ENCODE measurements around the gene DAB2IP. TPM values are rescaled to one million over a fixed set of nuclear protein-coding genes. Genes with fewer than 3 reads are reported as not detected.

Gene DAB2IP
- total and polyA plus RNA-seq, 4 donors = 19.4 to 75.0 (median 28.7) TPM

DNA sequence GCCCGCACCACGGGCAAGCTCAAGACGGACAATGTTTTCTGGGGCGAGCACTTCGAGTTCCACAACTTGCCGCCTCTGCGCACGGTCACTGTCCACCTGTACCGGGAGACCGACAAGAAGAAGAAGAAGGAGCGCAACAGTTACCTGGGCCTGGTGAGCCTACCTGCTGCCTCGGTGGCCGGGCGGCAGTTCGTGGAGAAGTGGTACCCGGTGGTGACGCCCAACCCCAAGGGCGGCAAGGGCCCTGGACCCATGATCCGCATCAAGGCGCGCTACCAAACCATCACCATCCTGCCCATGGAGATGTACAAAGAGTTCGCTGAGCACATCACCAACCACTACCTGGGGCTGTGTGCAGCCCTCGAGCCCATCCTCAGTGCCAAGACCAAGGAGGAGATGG is 108.6 kb downstream of the DAB2IP start:
- no peak for ATAC-seq (ENCODE audit: insufficient read depth, low FRiP score)
- DNase-seq = no peak
- no peak overlapping the region for H3K9ac ChIP-seq (ENCODE audit: insufficient read depth in 1 of 2, low read length in 2 of 2)
- peaks cover 5 to 47% (median 32%) of the 10 kb centered on the region in 4 donors for H3K36me3 ChIP-seq (ENCODE audit: control insufficient read depth in 4 of 4, insufficient read depth in 4 of 4, low read length in 4 of 4)
- no peak for TF ChIP-seq CTCF (IDR thresholded peaks at IDR 0.05; ENCODE audit: control extremely low read depth, extremely low read depth)
- H3K4me3 ChIP-seq = no peak overlapping the region
- WGBS, 2 donors = 95 to 99% methylated on average over 23 of the region's 23 CpGs
- no peak overlapping the region for H3K27ac ChIP-seq (ENCODE audit: low read depth in 1 of 2, low read length in 1 of 2)
- peaks cover 0 to 12% (median 5%) of the 10 kb centered on the region in 5 donors for H3K4me1 ChIP-seq (ENCODE audit: control insufficient read depth in 5 of 5, insufficient read depth in 5 of 5, low read length in 5 of 5)
- no peaks in the 10 kb centered on the region for H3K27me3 ChIP-seq (ENCODE audit: control insufficient read depth in 3 of 3, insufficient read depth in 3 of 3, low read length in 2 of 3)
- H3K9me3 ChIP-seq (ENCODE audit: control insufficient read depth in 4 of 4, insufficient read depth in 3 of 4, low read length in 3 of 4) = no peaks in the 10 kb centered on the region

GRCh38 chr9:121760571-121760970 is 109.1 kb downstream of the DAB2IP start:
- ATAC-seq (ENCODE audit: insufficient read depth, low FRiP score) (no peak), DNase-seq (no peak)
- peaks cover 5 to 48% (median 32%) of the 10 kb centered on the region in 4 donors for H3K36me3 ChIP-seq (ENCODE audit: control insufficient read depth in 4 of 4, insufficient read depth in 4 of 4, low read length in 4 of 4)

GRCh38 chr9:121763131-121763530 is 111.7 kb downstream of the DAB2IP start:
- no peak for DNase-seq
- Histone ChIP-seq H3K27ac (ENCODE audit: low read depth in 1 of 2, low read length in 1 of 2) (no peak overlapping the region), H3K4me3 (no peak overlapping the region), H3K36me3 (ENCODE audit: control insufficient read depth in 4 of 4, insufficient read depth in 4 of 4, low read length in 4 of 4) (peaks cover 5 to 63% (median 39%) of the 10 kb centered on the region in 4 donors), H3K9ac (ENCODE audit: insufficient read depth in 1 of 2, low read length in 2 of 2) (no peak overlapping the region), H3K27me3 (ENCODE audit: control insufficient read depth in 3 of 3, insufficient read depth in 3 of 3, low read length in 2 of 3) (no peaks in the 10 kb centered on the region), H3K9me3 (ENCODE audit: control insufficient read depth in 4 of 4, insufficient read depth in 3 of 4, low read length in 3 of 4) (no peaks in the 10 kb centered on the region), H3K4me1 (ENCODE audit: control insufficient read depth in 5 of 5, insufficient read depth in 5 of 5, low read length in 5 of 5) (peaks cover 0 to 13% (median 0%) of the 10 kb centered on the region in 5 donors)
- TF ChIP-seq CTCF (IDR thresholded peaks at IDR 0.05; ENCODE audit: control extremely low read depth, extremely low read depth) = no peak
- no peak for ATAC-seq (ENCODE audit: insufficient read depth, low FRiP score)
- 93 to 95% methylated on average over 6 of the region's 6 CpGs for WGBS, 2 donors

More at GRCh38 chr9:121760571-121760970, 109.1 kb downstream of the DAB2IP start:
- no peak overlapping the region for H3K9ac ChIP-seq (ENCODE audit: insufficient read depth in 1 of 2, low read length in 2 of 2)
- H3K4me3 ChIP-seq = no peak overlapping the region
- H3K27me3 ChIP-seq (ENCODE audit: control insufficient read depth in 3 of 3, insufficient read depth in 3 of 3, low read length in 2 of 3) = no peaks in the 10 kb centered on the region
- no peak overlapping the region for H3K27ac ChIP-seq (ENCODE audit: low read depth in 1 of 2, low read length in 1 of 2)
- H3K4me1 ChIP-seq (ENCODE audit: control insufficient read depth in 5 of 5, insufficient read depth in 5 of 5, low read length in 5 of 5) = peaks cover 0 to 12% (median 9%) of the 10 kb centered on the region in 5 donors
- no peaks in the 10 kb centered on the region for H3K9me3 ChIP-seq (ENCODE audit: control insufficient read depth in 4 of 4, insufficient read depth in 3 of 4, low read length in 3 of 4)
- no peak for TF ChIP-seq CTCF (IDR thresholded peaks at IDR 0.05; ENCODE audit: control extremely low read depth, extremely low read depth)
- 92 to 95% methylated on average over 10 of the region's 10 CpGs for WGBS, 2 donors
